Cardiac muscle cell (in vitro differentiated cells and primary cell): ENCODE results near the gene C1orf87. TPM values are rescaled to one million over a fixed set of nuclear protein-coding genes. Genes with fewer than 3 reads are reported as not detected.

Source experiments
- DNase-seq, 2 donors: peaks; one replicate each; pipeline versions ENCODE4 v3.0.0 to v3.0.0-alpha.2; 2010 to 2017; ENCODE audit warnings: low read depth in 1 of 2, low spot score in 1 of 2
- H3K27ac ChIP-seq: fragments of 200-600 bp; sonication (generic); 2 replicates; pipeline ENCODE4 v1.5.1; 2016
- H3K27me3 ChIP-seq: fragments of 200-600 bp; sonication (generic); 2 replicates; pipeline ENCODE4 v1.6.0; 2016; ENCODE audit warnings: control low read depth
- H3K36me3 ChIP-seq: fragments of 200-600 bp; sonication (generic); 2 replicates; pipeline ENCODE4 v1.5.1; 2016; ENCODE audit warnings: control low read depth
- H3K4me1 ChIP-seq: fragments of 200-600 bp; sonication (generic); 2 replicates; pipeline ENCODE4 v1.8.1; 2017; ENCODE audit warnings: low read depth, mild to moderate bottlenecking, mixed run types
- H3K4me3 ChIP-seq: fragments of 200-600 bp; sonication (generic); 2 replicates; pipeline ENCODE4 v1.5.1; 2016; ENCODE audit warnings: mild to moderate bottlenecking
- H3K9me3 ChIP-seq: fragments of 200-600 bp; sonication (generic); 2 replicates; pipeline ENCODE4 v1.5.1; 2017; ENCODE audit warnings: low read depth, mild to moderate bottlenecking, control low read depth
- CTCF ChIP-seq: IDR thresholded peaks from 2 replicates; pipeline ENCODE4 v1.5.1; 2012; ENCODE audit warnings: low read depth, mild to moderate bottlenecking, low read length
- polyA plus RNA-seq: library from polyadenylated mRNA; unstranded; fragments of >200 nt; fragmentation: Nextera tagmentation; extraction: Ambion mirVana; gene quantifications from 2 replicates; pipeline ENCODE4 v1.2.1, GENCODE V29; 2016
- total RNA-seq: library from RNA; depleted of rRNA; stranded (reverse); fragments of >200 nt; gene quantifications from 2 replicates; pipeline ENCODE4 v1.2.3, GENCODE V29; 2016

The C1orf87 gene
- total and polyA plus RNA-seq, 2 experiments from 2014 or later: not detected

GRCh38 chr1:60063561-60063960 lies 10.0 kb downstream of the C1orf87 start:
- H3K27me3 ChIP-seq: no peaks in the 10 kb centered on the region
- no peaks in the 10 kb centered on the region for H3K36me3 ChIP-seq
- no peak overlapping the region for H3K27ac ChIP-seq
- no peaks in the 10 kb centered on the region for H3K9me3 ChIP-seq
- no peaks in the 10 kb centered on the region for H3K4me1 ChIP-seq
- no peak for TF ChIP-seq CTCF
- no peak for DNase-seq
- no peak overlapping the region for H3K4me3 ChIP-seq

- Histone ChIP-seq H3K4me1 (no peaks in the 10 kb centered on the region), H3K36me3 (no peaks in the 10 kb centered on the region), H3K27me3 (no peaks in the 10 kb centered on the region), H3K9me3 (no peaks in the 10 kb centered on the region), H3K4me3 (no peak overlapping the region), H3K27ac (no peak overlapping the region)
- TF ChIP-seq CTCF: no peak
- no peak for DNase-seq
Measured at GRCh38 chr1:60059468-60059867, 14.1 kb downstream of the C1orf87 start.

GRCh38 chr1:60055336-60055735 lies 18.2 kb downstream of the C1orf87 start:
- TF ChIP-seq CTCF: no peak
- DNase-seq: no peak
- no peaks in the 10 kb centered on the region for H3K27me3 ChIP-seq

GRCh38 chr1:60054374-60054773 lies 19.2 kb downstream of the C1orf87 start:
- Histone ChIP-seq H3K27ac (no peak overlapping the region), H3K36me3 (no peaks in the 10 kb centered on the region), H3K9me3 (no peaks in the 10 kb centered on the region), H3K27me3 (no peaks in the 10 kb centered on the region), H3K4me3 (no peak overlapping the region), H3K4me1 (no peaks in the 10 kb centered on the region)
- no peak for TF ChIP-seq CTCF
- no peak for DNase-seq

More at GRCh38 chr1:60055336-60055735, 18.2 kb downstream of the C1orf87 start:
- Histone ChIP-seq H3K4me3 (no peak overlapping the region), H3K27ac (no peak overlapping the region), H3K36me3 (no peaks in the 10 kb centered on the region), H3K4me1 (no peaks in the 10 kb centered on the region), H3K9me3 (no peaks in the 10 kb centered on the region)

GRCh38 chr1:60052601-60053000 lies 21.0 kb downstream of the C1orf87 start:
- Histone ChIP-seq H3K4me3 (no peak overlapping the region), H3K36me3 (no peaks in the 10 kb centered on the region), H3K27ac (no peak overlapping the region), H3K4me1 (no peaks in the 10 kb centered on the region), H3K27me3 (no peaks in the 10 kb centered on the region), H3K9me3 (no peaks in the 10 kb centered on the region)
- TF ChIP-seq CTCF: no peak
- no peak for DNase-seq

- TF ChIP-seq CTCF: no peak
- no peaks in the 10 kb centered on the region for H3K9me3 ChIP-seq
- no peaks in the 10 kb centered on the region for H3K27me3 ChIP-seq
- H3K27ac ChIP-seq: no peak overlapping the region
- DNase-seq: no peak
- H3K4me1 ChIP-seq: no peaks in the 10 kb centered on the region
- H3K4me3 ChIP-seq: no peak overlapping the region
- H3K36me3 ChIP-seq: no peaks in the 10 kb centered on the region
Measured at GRCh38 chr1:60051191-60051590, 22.4 kb downstream of the C1orf87 start.
